Measurements from ENCODE around the gene RNU4-1. TPM values are rescaled to one million over a fixed set of nuclear protein-coding genes. Genes with fewer than 3 reads are reported as not detected.
"Not testable (repeated sequence)": the region's sequence is repeated elsewhere in the genome, so short reads cannot be mapped to it uniquely, and the experiment has no call there.

Gene RNU4-1
- 10,262 TPM for polyA plus RNA-seq (2013, experiment 1 of 2)
- 12,216 TPM for polyA plus RNA-seq (2013, experiment 2 of 2)

DNA sequence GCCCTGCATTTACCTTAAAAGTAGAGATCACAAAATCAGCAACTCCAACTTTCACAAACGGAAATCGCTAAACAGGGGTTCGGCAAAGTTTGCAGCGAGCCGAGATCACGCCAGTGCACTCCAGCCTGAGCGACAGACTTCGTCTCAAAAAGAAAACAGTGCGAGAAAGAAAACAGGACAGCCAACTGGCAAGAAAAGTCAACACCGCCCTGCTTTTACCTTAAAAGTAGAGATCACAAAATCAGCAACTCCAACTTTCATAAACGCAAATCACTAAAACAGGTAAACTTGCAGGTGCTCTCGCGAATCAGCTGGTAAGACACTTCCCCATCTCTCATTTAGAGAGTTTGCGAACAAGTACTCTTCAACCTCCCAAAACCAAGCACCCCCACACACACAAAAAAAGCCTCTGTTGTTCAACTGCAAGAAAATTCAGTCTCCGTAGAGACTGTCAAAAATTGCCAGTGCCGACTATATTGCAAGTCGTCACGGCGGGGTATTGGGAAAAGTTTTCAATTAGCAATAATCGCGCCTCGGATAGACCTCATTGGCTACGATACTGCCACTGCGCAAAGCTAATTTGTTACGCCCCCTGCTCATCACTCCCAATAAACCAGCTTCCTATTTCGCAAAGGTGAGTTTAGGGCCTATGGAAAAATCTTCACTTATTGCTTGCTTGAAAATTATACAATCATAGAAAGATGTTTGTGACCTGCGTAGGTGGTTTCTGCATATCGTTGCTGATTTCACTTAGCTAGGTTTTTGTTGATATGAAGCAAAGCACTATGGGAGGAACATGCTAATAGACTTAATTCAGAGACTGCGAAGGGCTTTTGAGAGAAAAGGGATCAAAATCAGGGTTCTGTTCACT is at the start of gene RNU4-1:
Gene RNU4-1 (minus strand): TSS at position 577 of the 871 bp plus-strand sequence.
- peak within 1 kb of the TSS; percentile 96 for H3K27ac ChIP-seq (ENCODE audit: low read depth, low read length)

GRCh38 chr12:120342175-120343038 is 49.4 kb upstream of the RNU4-1 start:
- peak overlapping the region; percentile 30; the same call in 1 of the 2 replicates for H3K27ac ChIP-seq (ENCODE audit: low read depth, low read length)
- WGBS = 69% methylated on average over 26 of the region's 30 CpGs
- no peak overlapping the region for H3K9ac ChIP-seq (ENCODE audit: low read depth, low read length)
- no peaks in the 10 kb centered on the region for H3K4me1 ChIP-seq (ENCODE audit: insufficient read depth, low read length)
- H3K36me3 ChIP-seq (ENCODE audit: insufficient read depth, low read length) = peaks cover 35% of the 10 kb centered on the region
- H3K27me3 ChIP-seq (ENCODE audit: insufficient read depth, low read length) = no peaks in the 10 kb centered on the region
- H3K9me3 ChIP-seq (ENCODE audit: insufficient read depth, low read depth, low read length) = peaks cover 7% of the 10 kb centered on the region
- H3K4me3 ChIP-seq (ENCODE audit: low read length) = no peak overlapping the region

More for the DNA sequence above, at the start of gene RNU4-1:
- Histone ChIP-seq H3K9me3 (ENCODE audit: insufficient read depth, low read depth, low read length) (no peaks in the 10 kb centered on the region), H3K9ac (ENCODE audit: low read depth, low read length) (peak within 1 kb of the TSS; percentile 97), H3K4me3 (ENCODE audit: low read length) (peak within 1 kb of the TSS; percentile 63), H3K36me3 (ENCODE audit: insufficient read depth, low read length) (no peaks in the 10 kb centered on the region), H3K27me3 (ENCODE audit: insufficient read depth, low read length) (no peaks in the 10 kb centered on the region), H3K4me1 (ENCODE audit: insufficient read depth, low read length) (peaks cover 10% of the 10 kb centered on the region; the same call in 1 of the 2 replicates)
- WGBS = under 1% methylated on average over 28 of the region's 29 CpGs

DNA sequence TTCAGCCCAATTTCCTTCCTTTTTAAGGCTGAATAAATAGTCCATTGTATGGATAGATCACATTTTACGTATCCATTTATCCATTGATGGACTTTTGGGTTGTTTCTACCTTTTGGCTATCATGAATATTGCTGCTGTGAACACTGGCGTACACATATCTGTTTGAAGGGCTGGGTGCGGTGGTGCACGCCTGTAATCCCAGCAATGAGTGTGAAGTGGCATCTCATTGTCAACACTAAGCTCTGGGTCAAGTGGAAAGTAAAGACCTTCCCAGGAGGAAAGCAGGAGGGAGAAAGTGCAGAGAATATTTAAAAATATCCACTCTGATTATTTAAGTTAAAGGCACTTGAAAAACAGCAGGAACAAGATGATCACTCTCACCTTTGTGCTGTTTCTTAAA is 46.2 kb upstream of the RNU4-1 start:
- Histone ChIP-seq H3K4me1 (ENCODE audit: insufficient read depth, low read length) (no peaks in the 10 kb centered on the region), H3K9me3 (ENCODE audit: insufficient read depth, low read depth, low read length) (peaks cover 23% of the 10 kb centered on the region), H3K36me3 (ENCODE audit: insufficient read depth, low read length) (peaks cover 13% of the 10 kb centered on the region), H3K27ac (ENCODE audit: low read depth, low read length) (no peak overlapping the region), H3K9ac (ENCODE audit: low read depth, low read length) (no peak overlapping the region), H3K4me3 (ENCODE audit: low read length) (no peak overlapping the region), H3K27me3 (ENCODE audit: insufficient read depth, low read length) (no peaks in the 10 kb centered on the region)
- 96% methylated on average over 4 of the region's 4 CpGs for WGBS

GRCh38 chr12:120337730-120338129 is 44.7 kb upstream of the RNU4-1 start:
- WGBS = 83% methylated on average over 2 of the region's 2 CpGs
- Histone ChIP-seq H3K27me3 (ENCODE audit: insufficient read depth, low read length) (no peaks in the 10 kb centered on the region), H3K4me1 (ENCODE audit: insufficient read depth, low read length) (no peaks in the 10 kb centered on the region), H3K36me3 (ENCODE audit: insufficient read depth, low read length) (no peaks in the 10 kb centered on the region), H3K27ac (ENCODE audit: low read depth, low read length) (no peak overlapping the region), H3K4me3 (ENCODE audit: low read length) (no peak overlapping the region), H3K9ac (ENCODE audit: low read depth, low read length) (no peak overlapping the region), H3K9me3 (ENCODE audit: insufficient read depth, low read depth, low read length) (peaks cover 23% of the 10 kb centered on the region)

DNA sequence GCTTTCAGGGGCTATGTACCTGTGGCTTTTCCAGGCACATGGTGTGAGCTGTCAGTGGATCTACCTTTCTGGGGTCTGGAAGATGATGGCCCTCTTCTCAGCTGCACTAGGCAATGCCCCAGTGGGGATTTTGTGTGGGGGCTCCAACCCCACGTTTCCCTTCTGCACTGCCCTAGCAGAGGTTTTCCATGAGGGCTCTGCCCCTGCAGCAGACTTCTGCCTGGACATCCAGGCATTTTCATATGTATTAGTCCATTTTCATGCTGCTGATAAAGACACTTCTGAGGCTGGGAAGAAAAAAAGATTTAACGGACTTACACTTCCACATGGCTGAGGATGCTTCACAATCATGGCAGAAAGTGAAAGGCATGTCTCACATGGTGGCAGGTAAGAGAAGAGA is 43.4 kb upstream of the RNU4-1 start:
- not testable (repeated sequence) for H3K27ac ChIP-seq (ENCODE audit: low read depth, low read length); H3K4me1 ChIP-seq (ENCODE audit: insufficient read depth, low read length); H3K27me3 ChIP-seq (ENCODE audit: insufficient read depth, low read length); H3K9ac ChIP-seq (ENCODE audit: low read depth, low read length); H3K4me3 ChIP-seq (ENCODE audit: low read length); H3K36me3 ChIP-seq (ENCODE audit: insufficient read depth, low read length)
- H3K9me3 ChIP-seq (ENCODE audit: insufficient read depth, low read depth, low read length) = peaks cover 23% of the 10 kb centered on the region
- WGBS = 100% methylated on average over 2 of the region's 2 CpGs

DNA sequence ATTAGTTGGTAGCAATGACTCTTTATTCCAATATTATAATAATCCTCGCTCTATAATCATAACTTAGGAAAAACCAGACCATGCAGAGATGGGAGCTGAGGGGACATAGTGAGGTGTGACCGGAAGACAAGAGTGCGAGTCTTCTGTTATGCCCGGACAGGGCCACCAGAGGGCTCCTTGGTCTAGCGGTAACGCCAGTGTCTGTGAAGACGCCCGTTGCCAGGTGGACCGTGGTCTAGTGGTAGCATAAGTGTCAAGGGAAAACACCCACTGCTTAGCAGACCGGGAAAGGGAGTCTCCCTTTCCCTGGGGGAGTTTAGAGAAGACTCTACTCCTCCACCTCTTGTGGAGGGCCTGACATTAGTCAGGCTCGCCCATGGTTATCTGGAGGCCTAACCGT is 42.4 kb upstream of the RNU4-1 start:
- not testable (repeated sequence) for H3K4me3 ChIP-seq (ENCODE audit: low read length); H3K36me3 ChIP-seq (ENCODE audit: insufficient read depth, low read length); H3K27ac ChIP-seq (ENCODE audit: low read depth, low read length); H3K4me1 ChIP-seq (ENCODE audit: insufficient read depth, low read length); H3K9ac ChIP-seq (ENCODE audit: low read depth, low read length); H3K27me3 ChIP-seq (ENCODE audit: insufficient read depth, low read length)
- peaks cover 23% of the 10 kb centered on the region for H3K9me3 ChIP-seq (ENCODE audit: insufficient read depth, low read depth, low read length)
- WGBS = 27% methylated on average over 10 of the region's 12 CpGs

DNA sequence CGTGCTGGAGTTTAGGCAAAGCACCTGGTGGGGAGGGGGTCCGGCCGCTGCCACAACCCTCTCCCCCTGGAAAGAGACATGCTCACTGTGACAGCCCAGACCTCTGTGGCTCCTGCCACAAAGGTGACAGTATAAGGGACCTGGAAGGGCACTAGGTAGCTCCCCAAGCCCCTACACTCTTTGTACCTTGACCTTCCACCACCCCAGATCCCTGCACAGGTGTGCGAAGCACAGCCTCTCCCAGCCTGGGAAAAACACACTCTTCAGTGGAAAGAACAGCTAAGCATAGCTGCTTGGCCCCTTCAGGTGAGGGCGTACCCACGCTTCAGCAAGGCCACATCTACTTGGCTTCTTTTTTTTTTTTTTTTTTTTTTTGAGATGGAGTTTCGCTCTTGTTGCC is 39.5 kb upstream of the RNU4-1 start:
- H3K9ac ChIP-seq (ENCODE audit: low read depth, low read length) = no peak overlapping the region
- H3K4me3 ChIP-seq (ENCODE audit: low read length) = no peak overlapping the region
- no peaks in the 10 kb centered on the region for H3K4me1 ChIP-seq (ENCODE audit: insufficient read depth, low read length)
- no peak overlapping the region for H3K27ac ChIP-seq (ENCODE audit: low read depth, low read length)
- H3K27me3 ChIP-seq (ENCODE audit: insufficient read depth, low read length) = no peaks in the 10 kb centered on the region
- WGBS = 84% methylated on average over 6 of the region's 7 CpGs
- H3K36me3 ChIP-seq (ENCODE audit: insufficient read depth, low read length) = no peaks in the 10 kb centered on the region
- peaks cover 18% of the 10 kb centered on the region for H3K9me3 ChIP-seq (ENCODE audit: insufficient read depth, low read depth, low read length)

GRCh38 chr12:120332041-120332440 is 39.0 kb upstream of the RNU4-1 start:
- no peak overlapping the region for H3K27ac ChIP-seq (ENCODE audit: low read depth, low read length)
- H3K9ac ChIP-seq (ENCODE audit: low read depth, low read length) = no peak overlapping the region
- H3K27me3 ChIP-seq (ENCODE audit: insufficient read depth, low read length) = no peaks in the 10 kb centered on the region
- no peaks in the 10 kb centered on the region for H3K36me3 ChIP-seq (ENCODE audit: insufficient read depth, low read length)
- no peaks in the 10 kb centered on the region for H3K4me1 ChIP-seq (ENCODE audit: insufficient read depth, low read length)
- no peak overlapping the region for H3K4me3 ChIP-seq (ENCODE audit: low read length)
- H3K9me3 ChIP-seq (ENCODE audit: insufficient read depth, low read depth, low read length) = peaks cover 13% of the 10 kb centered on the region
- 91% methylated on average over 5 of the region's 5 CpGs for WGBS

GRCh38 chr12:120331390-120331789 is 38.4 kb upstream of the RNU4-1 start:
- Histone ChIP-seq H3K27ac (ENCODE audit: low read depth, low read length) (no peak overlapping the region), H3K4me1 (ENCODE audit: insufficient read depth, low read length) (no peaks in the 10 kb centered on the region), H3K27me3 (ENCODE audit: insufficient read depth, low read length) (no peaks in the 10 kb centered on the region), H3K4me3 (ENCODE audit: low read length) (no peak overlapping the region), H3K9me3 (ENCODE audit: insufficient read depth, low read depth, low read length) (0 out of 2 replicates have a peak, but pooled peaks cover 6% of the 10 kb centered on the region), H3K9ac (ENCODE audit: low read depth, low read length) (no peak overlapping the region), H3K36me3 (ENCODE audit: insufficient read depth, low read length) (no peaks in the 10 kb centered on the region)
- WGBS = 86% methylated on average over 3 of the region's 3 CpGs

- no peak overlapping the region for H3K4me3 ChIP-seq (ENCODE audit: low read length)
- no peak overlapping the region for H3K27ac ChIP-seq (ENCODE audit: low read depth, low read length)
- no peaks in the 10 kb centered on the region for H3K4me1 ChIP-seq (ENCODE audit: insufficient read depth, low read length)
- peaks cover 3% of the 10 kb centered on the region; the same call in 1 of the 2 replicates for H3K27me3 ChIP-seq (ENCODE audit: insufficient read depth, low read length)
- no peak overlapping the region for H3K9ac ChIP-seq (ENCODE audit: low read depth, low read length)
- H3K9me3 ChIP-seq (ENCODE audit: insufficient read depth, low read depth, low read length) = no peaks in the 10 kb centered on the region
- WGBS = 92% methylated on average over 4 of the region's 4 CpGs
- H3K36me3 ChIP-seq (ENCODE audit: insufficient read depth, low read length) = no peaks in the 10 kb centered on the region
Observed at GRCh38 chr12:120328228-120328627, 35.2 kb upstream of the RNU4-1 start.

DNA sequence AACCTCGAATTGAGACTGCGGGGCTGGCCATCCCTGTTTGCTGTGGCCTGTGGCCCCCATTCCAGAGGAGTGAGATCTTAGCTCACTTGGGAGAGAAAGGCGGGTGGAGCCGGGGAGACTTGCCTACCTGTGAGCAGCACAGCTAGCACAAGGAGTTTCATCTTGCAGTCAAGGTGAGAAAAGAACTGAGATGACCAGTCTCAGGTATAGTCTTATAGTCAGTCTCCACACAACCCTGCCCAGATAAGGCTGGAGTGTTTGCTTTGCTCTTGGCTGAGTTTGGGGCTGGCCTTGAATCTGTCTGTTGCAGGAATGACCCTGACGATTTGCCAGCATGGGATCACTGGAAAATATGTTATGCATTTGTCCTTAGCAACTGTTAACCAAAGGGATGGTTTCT is 34.6 kb upstream of the RNU4-1 start, which contains the start of gene PLA2G1B:
Gene PLA2G1B (minus strand): TSS at position 187 of the 400 bp plus-strand sequence. CDS start 26 bp downstream, at position 161.
- H3K4me1 ChIP-seq (ENCODE audit: insufficient read depth, low read length) = no peaks in the 10 kb centered on the region
- H3K36me3 ChIP-seq (ENCODE audit: insufficient read depth, low read length) = no peaks in the 10 kb centered on the region
- H3K27me3 ChIP-seq (ENCODE audit: insufficient read depth, low read length) = peaks cover 3% of the 10 kb centered on the region; the same call in 1 of the 2 replicates
- H3K9me3 ChIP-seq (ENCODE audit: insufficient read depth, low read depth, low read length) = no peaks in the 10 kb centered on the region
- no peak within 1 kb of the TSS for H3K9ac ChIP-seq (ENCODE audit: low read depth, low read length)
- H3K27ac ChIP-seq (ENCODE audit: low read depth, low read length) = no peak within 1 kb of the TSS
- H3K4me3 ChIP-seq (ENCODE audit: low read length) = no peak within 1 kb of the TSS
- WGBS = 88% methylated on average over 5 of the region's 5 CpGs
